Right cardiac atrium (tissue), 5 donors: ENCODE results near the gene PLEKHA5. TPM values are rescaled to one million over a fixed set of nuclear protein-coding genes. Genes with fewer than 3 reads are reported as not detected.
"Not testable (repeated sequence)": the region's sequence is repeated elsewhere in the genome, so short reads cannot be mapped to it uniquely, and the experiment has no call there.

Source experiments
- ATAC-seq, 2 donors: fragments of 200-7000 bp; cut with Tn5 transposase; one replicate each; pipeline versions ENCODE4 v1.8.0 to v1.9.1; 2020; ENCODE audit warnings: moderate library complexity in 2 of 2, mild to moderate bottlenecking in 1 of 2
- DNase-seq, 3 donors: peaks; one replicate each; pipeline ENCODE4 v3.0.0-alpha.2; 2020
- H3K27ac ChIP-seq: one replicate; pipeline ENCODE4 v1.5.1; 2013; ENCODE audit warnings: mild to moderate bottlenecking, low read length, control low read depth, moderate library complexity
- H3K27me3 ChIP-seq: one replicate; pipeline ENCODE4 v1.6.1; 2013; ENCODE audit not compliant: control insufficient read depth, insufficient read depth
- H3K4me1 ChIP-seq: one replicate; pipeline ENCODE4 v1.6.1; 2013; ENCODE audit warnings: low read length; ENCODE audit not compliant: control insufficient read depth, insufficient read depth
- H3K4me3 ChIP-seq: one replicate; pipeline ENCODE4 v1.5.1; 2013; ENCODE audit warnings: low read length, control low read depth
- H3K9me3 ChIP-seq: one replicate; pipeline ENCODE4 v1.6.1; 2013; ENCODE audit warnings: low read length; ENCODE audit not compliant: control insufficient read depth
- WGBS: extraction: QIAGEN DNeasy Blood & Tissue Kit; methylation state at CpG from one replicate; pipeline ENCODE4 v1.1.7; 2013; 5-methylcytosine and 5-hydroxymethylcytosine counted together
- intact Hi-C, 4 donors: fragments of 100-400 bp; cut with DNase I; formaldehyde crosslinking; loops; one replicate each; pipeline versions ENCODE4 v1.11.0 to v1.14.0; 2022 to 2023
- polyA plus RNA-seq: library from polyadenylated mRNA; stranded (reverse); fragments of 200-250 nt; gene quantifications from one replicate; pipeline ENCODE4 v1.2.3, GENCODE V29; 2013
- total RNA-seq, 4 donors: library from RNA; stranded (reverse); fragmentation: NEBNext Ultra II Directional; extraction: Animal tissue kit (Norgen Biotek cat#: 25700); gene quantifications; one replicate each; pipeline ENCODE4 v1.2.1, GENCODE V29; 2021
- donor health status: healthy with polysubstance abuse.
- donor health status: DM: no; HTN: yes; CAD: no.
- donor health status: DM: no; HTN: no; CAD: no.
- donor health status: DM: no; HTN: yes; CAD: no; lungs with severe emphysema.
- donor health status: DM: yes; HTN: yes; CAD: no.

Gene PLEKHA5
- total and polyA plus RNA-seq, 5 donors, result 47.3 to 88.0 (median 66.2) TPM

- 74% methylated on average over 3 of the region's 3 CpGs for WGBS
- ATAC-seq, result no peak
- H3K27me3 ChIP-seq, result no peaks in the 10 kb centered on the region
- H3K27ac ChIP-seq, result no peak overlapping the region
- intact Hi-C loops, result no loop called here
- no peaks in the 10 kb centered on the region for H3K9me3 ChIP-seq
- no peak overlapping the region for H3K4me3 ChIP-seq
- no peak for DNase-seq
- no peaks in the 10 kb centered on the region for H3K4me1 ChIP-seq
These were observed 260.6 kb downstream of the PLEKHA5 start for GRCh38 chr12:19390051-19390598.

- ATAC-seq, H3K4me3 ChIP-seq, H3K27ac ChIP-seq, H3K4me1 ChIP-seq, DNase-seq, H3K9me3 ChIP-seq, H3K27me3 ChIP-seq, intact Hi-C loops: not testable (repeated sequence)
- WGBS, result 83% methylated on average over 8 of the region's 8 CpGs
These were observed 263.1 kb downstream of the PLEKHA5 start for GRCh38 chr12:19392644-19393043.

GRCh38 chr12:19394385-19394784 is 264.9 kb downstream of the PLEKHA5 start:
- Histone ChIP-seq H3K27ac (no peak overlapping the region), H3K27me3 (no peaks in the 10 kb centered on the region), H3K9me3 (no peaks in the 10 kb centered on the region), H3K4me3 (no peak overlapping the region), H3K4me1 (no peaks in the 10 kb centered on the region)
- ATAC-seq (no peak), DNase-seq (no peak)
- intact Hi-C loops, result no loop called here
- WGBS, result 57% methylated on average over 2 of the region's 2 CpGs

- Histone ChIP-seq H3K27ac (no peak overlapping the region), H3K4me1 (no peaks in the 10 kb centered on the region), H3K9me3 (no peaks in the 10 kb centered on the region), H3K4me3 (no peak overlapping the region), H3K27me3 (no peaks in the 10 kb centered on the region)
- ATAC-seq (no peak), DNase-seq (no peak)
- 69% methylated on average over 4 of the region's 4 CpGs for WGBS
- intact Hi-C loops, result no loop called here
These were observed 268.0 kb downstream of the PLEKHA5 start for GRCh38 chr12:19397534-19397933.

- Histone ChIP-seq H3K4me1 (no peaks in the 10 kb centered on the region), H3K27me3 (no peaks in the 10 kb centered on the region), H3K9me3 (no peaks in the 10 kb centered on the region), H3K27ac (no peak overlapping the region), H3K4me3 (no peak overlapping the region)
- 63% methylated on average over 6 of the region's 6 CpGs for WGBS
- DNase-seq (no peak), ATAC-seq (no peak)
- intact Hi-C loops, result no loop called here
These were observed 269.1 kb downstream of the PLEKHA5 start for GRCh38 chr12:19398376-19399363.

GRCh38 chr12:19400649-19401285 is 271.2 kb downstream of the PLEKHA5 start:
- intact Hi-C loops, H3K9me3 ChIP-seq, H3K27ac ChIP-seq, H3K4me1 ChIP-seq, ATAC-seq, H3K4me3 ChIP-seq, DNase-seq, H3K27me3 ChIP-seq: not testable (repeated sequence)
- WGBS, result 96% methylated on average over 9 of the region's 9 CpGs

- Histone ChIP-seq H3K27me3 (no peaks in the 10 kb centered on the region), H3K4me1 (no peaks in the 10 kb centered on the region), H3K9me3 (no peaks in the 10 kb centered on the region), H3K27ac (no peak overlapping the region), H3K4me3 (no peak overlapping the region)
- intact Hi-C loops, result no loop called here
- DNase-seq, result no peak
- WGBS, result 91% methylated on average over 6 of the region's 6 CpGs
- no peak for ATAC-seq
These were observed 272.7 kb downstream of the PLEKHA5 start for GRCh38 chr12:19402211-19402610.

- Histone ChIP-seq H3K9me3 (no peaks in the 10 kb centered on the region), H3K4me3 (no peak overlapping the region), H3K4me1 (no peaks in the 10 kb centered on the region), H3K27ac (no peak overlapping the region), H3K27me3 (no peaks in the 10 kb centered on the region)
- 63% methylated on average over 4 of the region's 4 CpGs for WGBS
- intact Hi-C loops, result no loop called here
- ATAC-seq (peak; percentile 32 to 55), DNase-seq (peak in 2 of 3 donors; percentile 18 to 51)
These were observed 273.4 kb downstream of the PLEKHA5 start for GRCh38 chr12:19402743-19403431.

- ATAC-seq, result no peak
- intact Hi-C loops, result no loop called here
- WGBS, result 93% methylated on average over 16 of the region's 16 CpGs
These were observed 274.8 kb downstream of the PLEKHA5 start for GRCh38 chr12:19404242-19404880.

GRCh38 chr12:19409376-19409775 is 279.8 kb downstream of the PLEKHA5 start:
- ATAC-seq, result peak in 1 of 2 donors; percentile 45
- intact Hi-C loops, result no loop called here
- no peaks in the 10 kb centered on the region for H3K9me3 ChIP-seq
- no peak overlapping the region for H3K4me3 ChIP-seq
- no peak overlapping the region for H3K27ac ChIP-seq
- WGBS, result 19% methylated on average over 3 of the region's 3 CpGs
- DNase-seq, result no peak
- no peaks in the 10 kb centered on the region for H3K27me3 ChIP-seq
- H3K4me1 ChIP-seq, result peaks cover 3% of the 10 kb centered on the region

More at GRCh38 chr12:19404242-19404880, 274.8 kb downstream of the PLEKHA5 start:
- no peaks in the 10 kb centered on the region for H3K9me3 ChIP-seq
- H3K27me3 ChIP-seq, result no peaks in the 10 kb centered on the region
- H3K27ac ChIP-seq, result no peak overlapping the region
- no peak for DNase-seq
- no peak overlapping the region for H3K4me3 ChIP-seq
- no peaks in the 10 kb centered on the region for H3K4me1 ChIP-seq
